HepG2 (cell line): ENCODE measurements around the gene ANKS6.

ENCODE experiments used
- CTCF ChIP-seq: sonication (generic); formaldehyde crosslinking; IDR thresholded peaks from 2 replicates; pipeline ENCODE4 v1.5.0; 2020; ENCODE audit warnings: mild to moderate bottlenecking, missing genetic modification reagents, moderate library complexity
- FOXK1 ChIP-seq: sonication (generic); formaldehyde crosslinking; IDR thresholded peaks from 2 replicates; pipeline ENCODE4 v1.4.0; 2020; ENCODE audit warnings: low read depth, missing genetic modification reagents, borderline replicate concordance
- GTF2F1 ChIP-seq: fragments of 150-350 bp; IDR thresholded peaks from 2 replicates; pipeline ENCODE4 v1.6.1; 2014; ENCODE audit warnings: low read length
- JUND ChIP-seq: sonication (generic); formaldehyde crosslinking; IDR thresholded peaks from 2 replicates; pipeline ENCODE4 v1.8.0; 2022; ENCODE audit warnings: mild to moderate bottlenecking, missing genetic modification reagents
- KLF9 ChIP-seq: IDR thresholded peaks from 2 replicates; pipeline ENCODE4 v1.6.1; 2016; ENCODE audit warnings: low read depth
- MAFK ChIP-seq, 2 experiments: IDR thresholded peaks in 1 of 2; conservative IDR thresholded peaks in 1 of 2; 2 replicates each; pipeline ENCODE4 v1.6.1; 2011; ENCODE audit warnings: improper control_type of control experiment in 2 of 2, low read length in 2 of 2
- MIER3 ChIP-seq: IDR thresholded peaks from 2 replicates; pipeline ENCODE4 v1.6.1; 2016; ENCODE audit warnings: missing compliant biosample characterization, borderline replicate concordance
- SOX13 ChIP-seq, 3 experiments: fragments of 450-650 bp in 1 of 3; sonication (generic) in 1 of 3; formaldehyde crosslinking in 1 of 3; IDR thresholded peaks in 2 of 3; conservative IDR thresholded peaks in 1 of 3; 2 replicates each; pipeline versions ENCODE4 v1.5.0 to v1.6.1; 2016 to 2020; ENCODE audit warnings: antibody characterized with exemption in 1 of 3, mild to moderate bottlenecking in 1 of 3, missing compliant biosample characterization in 1 of 3, missing genetic modification reagents in 1 of 3, moderate library complexity in 1 of 3
- TCF7 ChIP-seq: sonication (generic); IDR thresholded peaks from 2 replicates; pipeline ENCODE4 v1.6.1; 2016; ENCODE audit warnings: antibody characterized with exemption, low read depth
- THAP9 ChIP-seq: sonication (generic); formaldehyde crosslinking; IDR thresholded peaks from 2 replicates; pipeline ENCODE4; 2020; ENCODE audit warnings: missing genetic modification reagents, mild to moderate bottlenecking, borderline replicate concordance
- ZBTB2 ChIP-seq: sonication (generic); formaldehyde crosslinking; IDR thresholded peaks from 2 replicates; pipeline ENCODE4 v1.8.0; 2022; ENCODE audit warnings: low read depth, missing genetic modification reagents
- ZNF292 ChIP-seq: sonication (generic); formaldehyde crosslinking; IDR thresholded peaks from 2 replicates; pipeline ENCODE4 v1.8.1; 2022; ENCODE audit warnings: mild to moderate bottlenecking, low read depth, missing genetic modification reagents, borderline replicate concordance

GRCh38 chr9:98795295-98795955 lies 930 bp downstream of the ANKS6 start:
- TF ChIP-seq CTCF (CRISPR knock-in tag) (no peak), JUND (CRISPR knock-in tag) (no peak), MAFK (conservative IDR thresholded peaks at IDR 0.05 in 1 of 2, IDR thresholded peaks at IDR 0.05 in 1 of 2; ENCODE audit: low read length in 2 of 2) (no peak), FOXK1 (no peak), GTF2F1 (no peak), TCF7 (no peak), ZNF292 (no peak), MIER3 (CRISPR knock-in tag) (no peak), SOX13 (IDR thresholded peaks at IDR 0.05) (no peak), SOX13 (CRISPR knock-in tag; conservative IDR thresholded peaks at IDR 0.05 in 1 of 2, IDR thresholded peaks at IDR 0.05 in 1 of 2) (no peak), THAP9 (CRISPR knock-in tag) (no peak), ZBTB2 (no peak), KLF9 (CRISPR knock-in tag) (no peak)
